Stimulated activated CD4-positive, alpha-beta T cell treated with anti-CD3 and anti-CD28 coated beads, Interleukin-1b, Interleukin-23, amount 100 ng/mL, for 1 hour (primary cell): Measurements from ENCODE around the gene ALK.

ENCODE experiments used
- DNase-seq, 2 donors: peaks; one replicate each; pipeline ENCODE4 v3.0.0-alpha.2; 2020; ENCODE audit warnings: low read depth in 2 of 2

The ALK gene

GRCh38 chr2:29530281-29530680, 391.1 kb downstream of the ALK start:
- DNase-seq = no peak

DNA sequence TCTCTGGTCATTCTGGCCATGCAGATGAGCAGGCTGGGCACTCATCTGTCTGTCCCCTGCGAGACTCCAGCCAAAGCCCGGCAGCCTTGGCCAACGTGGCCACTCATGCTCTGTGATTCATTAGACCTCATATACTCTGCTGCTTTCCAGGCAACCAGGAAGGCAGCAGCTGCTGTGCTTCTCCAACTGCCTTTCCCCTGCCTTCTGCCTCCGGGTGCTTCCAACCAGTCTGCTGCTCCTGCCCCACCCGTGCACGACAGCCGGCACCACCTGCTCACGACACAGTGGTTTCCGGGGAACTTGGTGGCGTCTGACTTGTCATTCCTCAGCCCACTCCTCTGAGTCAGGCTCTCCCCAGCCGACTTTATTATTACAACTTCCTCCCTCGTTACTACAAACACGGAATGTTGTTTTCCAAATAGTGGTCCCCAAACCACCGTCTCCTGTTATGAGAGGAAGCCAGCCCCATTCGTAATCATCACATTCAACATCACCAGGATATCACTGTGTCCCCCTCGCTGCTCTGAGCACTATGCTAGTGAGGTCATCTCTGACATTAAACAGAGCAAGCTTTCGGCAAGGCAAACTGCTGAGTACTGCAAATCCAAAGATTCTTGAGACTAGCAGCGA, 392.4 kb downstream of the ALK start:
- no peak for DNase-seq

DNA sequence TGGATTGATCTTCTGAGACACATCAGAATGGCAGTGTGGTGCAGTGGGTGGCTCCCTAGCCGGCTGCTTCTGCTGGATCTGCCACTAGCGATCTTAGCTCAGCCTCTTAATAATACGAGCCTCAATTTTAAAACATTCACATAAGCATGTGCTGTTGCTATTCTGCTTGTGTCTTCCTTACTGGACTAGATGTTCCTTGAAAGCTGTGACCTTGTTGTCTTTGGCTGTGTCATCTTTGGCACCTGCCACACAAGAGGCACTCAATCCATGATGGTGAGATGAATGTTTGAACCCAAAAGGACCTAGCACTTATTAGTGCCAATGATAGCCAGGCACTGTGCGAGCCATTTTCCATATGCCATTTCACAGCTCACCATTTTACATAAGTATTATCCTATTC, 393.0 kb downstream of the ALK start:
- no peak for DNase-seq

- DNase-seq = no peak
Observed at GRCh38 chr2:29527947-29528346, 393.4 kb downstream of the ALK start.

DNA sequence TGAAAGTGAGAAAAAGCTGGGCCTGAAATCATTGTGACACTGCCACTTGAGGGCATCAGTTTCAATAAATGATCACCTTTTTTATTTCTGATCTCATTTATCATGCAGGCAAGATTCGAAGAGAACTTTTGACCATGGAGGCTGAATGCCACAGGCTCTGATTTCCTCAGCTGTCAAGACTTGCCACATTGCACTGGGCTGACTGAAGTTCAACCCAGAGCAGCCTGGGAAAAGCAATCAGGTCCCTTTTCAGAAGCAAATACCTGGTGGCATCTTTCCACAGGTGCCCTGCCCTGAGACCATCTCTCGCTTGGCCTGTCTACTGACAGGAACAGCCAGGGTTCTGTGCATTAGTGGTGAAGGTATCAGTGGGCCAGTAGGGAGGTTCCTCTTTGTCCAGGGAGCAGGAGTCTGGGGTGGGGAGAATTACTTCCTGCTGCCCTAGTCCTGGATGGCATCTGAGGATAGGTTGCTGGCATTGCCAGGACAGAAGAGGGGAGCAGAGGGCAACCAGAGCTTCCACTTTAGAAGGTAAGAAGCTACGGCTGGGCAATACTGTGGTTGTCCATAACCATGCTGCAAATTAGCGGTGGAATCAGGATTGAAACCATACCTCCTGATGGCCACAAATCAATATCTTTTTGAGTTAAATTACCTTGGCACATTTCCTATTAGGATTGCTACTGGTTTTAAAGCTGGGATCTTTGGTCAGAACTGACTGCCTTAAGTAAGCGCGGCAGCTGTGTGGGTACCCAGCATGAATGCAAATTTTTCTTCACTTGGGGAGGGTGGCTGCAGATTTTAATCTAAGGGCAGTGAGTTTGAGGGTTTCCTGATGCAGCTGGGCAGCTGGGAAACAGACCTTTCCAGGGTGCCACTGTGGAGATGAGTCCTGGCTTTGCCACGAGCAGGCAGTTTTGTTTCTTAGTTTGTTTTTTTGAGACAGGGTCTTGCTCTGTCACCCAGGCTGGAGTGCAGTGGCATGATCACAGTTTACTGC, 394.5 kb downstream of the ALK start:
- DNase-seq = no peak

GRCh38 chr2:29525921-29526320, 395.5 kb downstream of the ALK start:
- DNase-seq = no peak

DNA sequence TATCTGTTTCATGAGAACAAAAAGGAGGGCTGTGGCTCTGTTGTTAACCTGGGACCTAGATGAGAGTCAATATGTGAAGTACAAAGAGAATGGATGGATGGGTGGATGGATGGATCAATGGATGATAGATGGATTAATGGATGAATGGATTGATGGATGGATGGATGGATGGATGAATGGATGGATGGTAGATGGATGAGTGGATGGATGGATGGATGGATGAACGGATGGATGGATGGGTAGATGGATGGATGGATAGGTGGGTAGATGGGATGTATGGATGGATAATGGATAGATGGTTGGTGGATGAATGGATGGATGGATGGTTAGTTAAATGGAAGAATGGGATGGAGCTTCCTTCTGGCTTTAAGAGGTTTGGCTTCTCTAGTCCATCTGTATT, 396.7 kb downstream of the ALK start:
- DNase-seq = no peak

DNA sequence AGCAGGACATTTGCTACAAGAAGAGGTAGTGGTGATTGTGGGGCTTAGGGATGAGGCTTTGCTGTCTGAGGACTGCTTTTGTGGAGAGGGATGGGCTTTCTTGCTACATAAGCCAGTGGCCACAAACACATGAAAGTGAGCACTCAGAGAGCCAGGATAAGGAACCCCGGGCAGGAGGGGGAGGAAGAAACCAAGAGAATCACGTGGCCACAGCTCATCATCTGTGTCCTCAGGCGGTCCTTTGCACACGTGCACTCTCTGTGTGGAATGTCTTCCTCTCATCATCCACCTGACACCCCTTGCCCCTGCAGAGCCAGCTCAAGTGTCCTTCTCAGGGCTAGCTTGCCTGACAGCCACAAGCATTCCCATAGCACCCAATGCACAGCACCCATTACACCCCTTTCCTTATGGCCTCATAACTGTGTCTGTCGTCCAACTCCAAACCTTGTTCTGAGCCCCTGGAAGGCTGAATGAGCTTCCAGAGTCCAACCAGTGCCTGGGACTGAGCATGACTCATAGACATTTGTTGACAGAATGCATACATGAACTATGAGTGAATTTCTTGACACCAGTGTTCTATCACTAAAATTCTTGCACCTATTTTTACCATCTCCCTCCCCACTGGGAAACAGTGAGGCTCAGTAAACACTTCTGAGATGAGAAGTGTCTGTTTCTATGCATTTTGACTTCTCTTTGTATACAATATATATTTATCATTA, 398.3 kb downstream of the ALK start:
- DNase-seq = no peak

DNA sequence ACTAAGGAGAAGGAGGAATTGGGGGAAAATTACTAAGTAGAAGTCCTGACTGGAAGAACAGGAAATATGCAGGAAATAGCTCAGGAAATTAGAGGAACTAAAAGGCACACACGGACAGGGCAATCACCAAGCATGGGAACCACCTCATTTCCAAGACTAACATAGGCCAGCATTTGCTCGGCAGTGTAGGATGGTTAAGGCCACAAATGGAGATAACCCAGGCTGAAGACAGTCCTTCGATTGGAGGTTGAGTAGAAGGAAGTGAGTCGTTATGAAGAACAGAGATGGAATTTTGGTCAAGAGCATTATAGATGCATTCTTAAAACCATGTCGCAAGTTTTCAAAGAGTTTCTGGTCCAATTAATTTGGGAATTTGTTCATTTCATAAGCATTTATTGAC, 401.4 kb downstream of the ALK start:
- no peak for DNase-seq

DNA sequence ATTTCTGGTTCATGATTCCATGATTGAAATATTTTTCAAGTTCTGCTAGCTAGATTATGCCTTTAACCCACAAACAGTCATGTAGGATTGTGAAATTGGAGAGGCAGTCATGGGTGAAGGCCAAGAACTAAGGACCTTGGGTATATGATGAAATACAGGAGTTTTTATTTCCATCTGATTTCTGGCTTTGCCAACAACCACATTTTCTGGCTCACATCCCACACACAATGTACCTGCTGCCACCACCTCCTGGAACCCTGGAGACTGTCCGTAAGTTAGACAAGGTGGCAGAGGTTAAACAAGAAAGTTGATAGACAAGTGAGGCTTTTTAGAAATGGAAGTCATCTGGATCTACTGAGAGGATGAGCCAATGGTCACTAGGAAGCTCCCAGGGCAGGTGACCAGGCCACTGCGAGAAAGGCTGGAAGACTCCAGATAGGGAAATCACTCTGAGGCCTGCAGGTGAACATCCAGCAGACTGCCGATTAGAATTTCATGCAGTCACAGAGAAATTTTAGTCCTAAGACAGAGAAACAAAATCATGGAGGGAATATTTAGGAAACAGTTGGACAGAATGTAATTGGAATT, 402.0 kb downstream of the ALK start:
- no peak for DNase-seq

DNA sequence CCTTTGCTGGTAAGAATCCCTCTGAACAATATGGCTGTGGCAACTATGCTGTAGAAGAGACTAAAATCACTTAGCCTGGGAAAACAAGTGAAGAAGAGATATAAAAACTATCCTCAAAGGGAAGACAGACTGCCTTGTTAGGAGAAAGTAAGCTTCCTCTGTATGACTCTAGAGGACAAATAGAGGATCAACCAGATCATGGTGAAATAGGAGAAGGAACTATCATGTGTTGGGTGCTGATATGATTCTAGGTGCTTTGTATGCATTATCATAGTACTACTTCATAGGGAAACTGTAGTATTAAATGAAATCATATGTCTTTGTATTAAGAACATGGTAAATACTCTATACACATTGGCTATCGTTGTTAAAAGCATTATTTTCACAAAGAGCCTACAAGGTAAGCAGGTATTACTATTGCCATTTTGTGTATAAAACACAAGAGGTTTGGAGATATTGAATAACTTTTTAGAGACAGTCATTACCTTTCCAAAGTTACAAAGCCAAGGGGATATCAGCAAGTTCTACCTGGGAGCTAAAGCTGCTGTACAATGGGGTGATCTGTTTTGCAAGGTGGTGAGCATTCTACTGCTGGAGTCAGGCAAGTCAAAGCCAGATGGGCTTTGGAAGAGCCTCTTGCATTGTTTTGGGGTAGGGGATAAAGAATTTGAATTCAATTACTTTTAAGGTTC, 402.6 kb downstream of the ALK start:
- DNase-seq = no peak

DNA sequence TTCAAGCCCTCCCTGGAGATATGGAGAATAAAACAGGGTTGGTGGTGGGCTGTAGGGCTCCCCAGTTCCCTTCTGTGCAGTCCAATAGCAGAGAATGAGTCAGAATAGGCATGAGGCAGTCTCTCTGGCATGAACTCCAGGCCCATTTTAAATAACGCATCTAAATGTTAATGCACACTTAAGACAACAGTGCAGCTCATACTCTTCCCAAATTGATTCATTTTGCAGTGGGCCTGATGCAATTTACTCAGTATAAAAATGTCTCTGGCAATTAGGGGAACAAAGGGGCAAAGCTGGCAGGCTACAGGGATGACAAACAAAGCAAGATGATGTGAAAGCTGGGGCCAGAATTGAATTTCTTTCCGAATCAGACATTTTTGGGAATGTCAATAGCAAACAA, 403.4 kb downstream of the ALK start:
- no peak for DNase-seq

GRCh38 chr2:29517413-29517812, 404.0 kb downstream of the ALK start:
- DNase-seq = no peak

DNA sequence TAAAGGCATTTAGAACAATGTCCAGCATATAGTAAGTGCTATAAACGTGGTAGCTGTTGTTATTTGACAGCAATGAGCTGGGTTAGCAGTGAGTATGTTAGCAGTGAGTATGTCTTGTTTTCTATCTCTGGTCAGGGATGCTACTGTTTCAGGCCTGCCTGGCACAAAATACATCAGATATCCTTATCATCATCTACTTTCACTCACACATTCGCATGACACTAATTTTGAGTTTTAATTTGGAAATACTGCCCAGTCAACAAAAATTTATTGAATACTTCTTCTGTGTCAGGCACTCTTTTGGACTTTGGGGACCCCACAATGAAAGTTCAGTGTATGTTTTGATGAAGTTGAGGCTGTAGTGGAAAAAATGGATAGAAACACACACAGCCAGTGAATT, 404.6 kb downstream of the ALK start:
- no peak for DNase-seq

DNA sequence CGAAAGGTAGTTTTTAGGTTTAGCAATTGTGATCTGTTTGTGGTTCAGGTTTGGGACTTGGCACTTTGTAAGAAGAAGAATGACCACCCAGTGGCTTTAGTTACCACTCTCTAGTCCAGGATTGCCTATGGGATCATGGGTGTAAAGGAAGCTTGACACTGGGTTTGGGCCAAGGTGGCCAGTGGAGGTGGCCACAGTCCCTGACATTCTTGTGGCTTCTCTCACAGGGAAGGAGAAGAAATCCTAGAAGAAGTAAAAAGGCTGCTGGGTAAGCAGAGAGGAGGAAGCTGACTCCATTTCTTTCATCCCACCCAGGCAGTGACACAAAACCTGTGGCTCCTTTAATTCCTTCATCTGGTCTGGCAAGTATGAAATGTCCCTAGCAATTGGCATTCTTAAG, 411.5 kb downstream of the ALK start:
- DNase-seq = no peak

GRCh38 chr2:29509397-29509796, 412.0 kb downstream of the ALK start:
- no peak for DNase-seq

DNA sequence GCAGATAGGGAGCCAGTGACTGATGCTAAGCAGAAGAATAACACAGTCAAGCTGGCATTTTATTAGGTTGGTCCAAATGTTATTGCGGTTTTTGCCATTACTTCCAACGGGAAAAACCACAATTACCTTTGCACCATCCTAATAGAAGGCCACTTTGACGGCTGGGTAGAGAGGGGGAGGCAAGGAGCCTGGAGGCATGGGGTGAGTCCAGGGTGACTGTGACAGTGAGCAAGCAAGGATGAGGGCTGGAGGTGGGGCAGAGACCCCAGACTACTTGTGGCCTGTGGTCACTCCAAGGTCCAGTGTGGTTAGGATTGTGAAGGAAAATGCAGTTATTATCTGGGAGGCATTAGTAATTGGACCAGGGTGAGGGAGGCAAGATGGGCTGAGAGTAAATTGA, 416.6 kb downstream of the ALK start:
- DNase-seq = no peak

- DNase-seq = no peak
Observed at GRCh38 chr2:29502460-29502911, 418.9 kb downstream of the ALK start.

- no peak for DNase-seq
Observed at GRCh38 chr2:29497375-29497774, 424.0 kb downstream of the ALK start.

DNA sequence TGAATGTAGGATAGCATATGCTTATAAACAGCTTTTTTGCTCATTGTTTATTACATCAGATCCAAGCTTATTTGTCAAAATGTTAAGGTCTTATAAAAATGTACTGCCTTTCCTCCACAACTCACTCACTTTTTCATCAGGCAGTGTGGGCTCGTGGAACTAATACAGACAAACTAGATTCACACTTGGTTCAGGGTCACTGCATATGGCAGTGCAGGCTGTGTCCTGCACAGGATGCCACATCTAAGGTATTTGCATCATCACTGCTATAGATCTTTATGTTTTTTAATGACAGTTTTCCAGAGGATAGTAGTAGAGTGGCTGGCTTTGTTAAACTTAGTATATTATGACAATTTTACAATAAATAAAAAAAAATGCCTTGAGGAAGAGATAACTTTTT, 425.2 kb downstream of the ALK start:
- DNase-seq = no peak

DNA sequence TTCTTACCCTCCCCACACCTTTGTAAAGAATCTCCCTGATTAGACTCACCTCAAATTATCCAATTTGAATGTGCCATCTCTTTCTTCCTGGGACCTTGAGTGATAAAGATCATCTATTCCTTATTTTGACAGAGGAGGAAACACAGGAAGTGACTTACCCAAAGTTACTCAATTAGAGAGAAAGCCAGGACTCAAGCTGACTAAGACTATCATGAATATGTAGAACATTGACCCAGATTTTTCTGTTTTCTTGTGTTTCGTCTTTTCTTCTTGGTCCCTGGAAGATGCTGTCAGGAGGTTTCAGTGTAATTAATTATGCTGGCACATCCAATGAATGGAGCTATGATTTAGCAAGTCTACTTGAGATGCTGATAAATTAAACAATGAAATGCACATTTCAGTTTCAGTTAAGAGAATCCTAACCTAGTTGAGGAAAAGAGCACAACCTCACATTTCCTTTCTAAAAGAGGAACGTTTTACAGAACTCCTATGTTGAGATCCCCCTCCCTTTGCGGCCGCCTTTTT, 425.8 kb downstream of the ALK start:
- DNase-seq = no peak
